MCF 10A (cell line): ENCODE data around the gene STARD8. TPM values are rescaled to one million over a fixed set of nuclear protein-coding genes. Genes with fewer than 3 reads are reported as not detected.

ENCODE experiments used
- BruUV-seq: library from RNA; stranded (reverse); fragments of 400-500 nt; replicated peaks from 2 replicates; lab custom pipeline; 2021; lab: Mats Ljungman, UMichigan
- CTCF ChIA-PET: fragments of 300-600 bp; sonication (Branson Sonifier 250); formaldehyde crosslinking; extraction: SDS; loops from one replicate; lab custom pipeline; 2021; ENCODE audit warnings: antibody characterized with exemption, inconsistent platforms; lab: Yijun Ruan, JAX
- POLR2A ChIA-PET: fragments of 300-600, 350-650 bp; sonication (Branson Sonifier 250); formaldehyde crosslinking; extraction: SDS; loops from one replicate; lab custom pipeline; 2020; ENCODE audit warnings: antibody characterized with exemption, inconsistent platforms; lab: Yijun Ruan, JAX
- DNase-seq: peaks from one replicate; pipeline ENCODE4 v3.0.0-alpha.2; 2018; ENCODE audit not compliant: unreplicated experiment
- H3K27ac Mint-ChIP-seq: one replicate; pipeline ENCODE4 v1.8.0; 2022; ENCODE audit warnings: mild to moderate bottlenecking, low read depth, mixed read lengths; ENCODE audit not compliant: unreplicated experiment
- H3K27me3 Mint-ChIP-seq: one replicate; pipeline ENCODE4 v1.8.0; 2022; ENCODE audit warnings: mixed read lengths; ENCODE audit not compliant: insufficient read depth, unreplicated experiment
- H3K36me3 Mint-ChIP-seq: one replicate; pipeline ENCODE4 v1.8.0; 2022; ENCODE audit warnings: mild to moderate bottlenecking, moderate library complexity, mixed read lengths; ENCODE audit not compliant: insufficient read depth, unreplicated experiment
- H3K4me1 Mint-ChIP-seq: one replicate; pipeline ENCODE4 v1.8.0; 2022; ENCODE audit warnings: mixed read lengths; ENCODE audit not compliant: insufficient read depth, unreplicated experiment
- H3K4me3 Mint-ChIP-seq: one replicate; pipeline ENCODE4 v1.8.0; 2022; ENCODE audit warnings: mild to moderate bottlenecking, moderate library complexity, mixed read lengths; ENCODE audit not compliant: unreplicated experiment
- H3K9me3 Mint-ChIP-seq: one replicate; pipeline ENCODE4 v1.8.0; 2022; ENCODE audit warnings: mixed read lengths; ENCODE audit not compliant: unreplicated experiment
- CTCF ChIP-seq: fragments of 200-600 bp; IDR thresholded peaks from one replicate; pipeline ENCODE4 v1.8.0; 2022; ENCODE audit warnings: antibody characterized with exemption, mild to moderate bottlenecking; ENCODE audit not compliant: unreplicated experiment
- intact Hi-C: fragments of 100-400 bp; cut with micrococcal nuclease; formaldehyde crosslinking; loops from 2 replicates; pipeline ENCODE4 v1.14.1; 2022
- total RNA-seq: library from RNA; stranded (reverse); gene quantifications from 2 replicates; pipeline ENCODE4 v1.2.3, GENCODE V29; 2022

STARD8 gene
- total RNA-seq, 1 experiment from 2014 or later, result 1.0 TPM

DNA sequence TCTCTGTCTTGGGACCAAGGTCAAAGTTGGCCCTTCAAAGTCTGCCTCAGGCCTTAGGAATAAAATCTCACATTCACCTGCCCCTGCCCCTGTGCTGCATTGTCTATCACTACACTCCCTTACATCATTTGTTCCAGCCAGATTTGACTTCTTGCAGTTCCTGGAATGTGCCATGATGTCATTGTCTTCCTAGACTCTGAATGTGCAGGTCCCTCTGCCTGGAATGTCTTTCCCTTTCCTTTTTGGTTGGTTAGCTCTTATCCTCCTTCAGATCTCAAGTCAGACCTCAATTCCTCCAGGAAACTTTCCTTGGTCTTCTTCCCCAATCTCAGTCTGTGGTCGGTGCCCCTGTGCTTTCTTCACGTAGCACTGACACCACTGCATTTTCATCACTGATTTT, 113.6 kb downstream of the STARD8 start:
- Mint-ChIP-seq H3K4me3 (no peak overlapping the region), H3K27me3 (peaks cover 67% of the 10 kb centered on the region), H3K9me3 (no peaks in the 10 kb centered on the region), H3K4me1 (no peaks in the 10 kb centered on the region), H3K27ac (no peak overlapping the region), H3K36me3 (no peaks in the 10 kb centered on the region)
- no peak for DNase-seq
- ChIA-PET POLR2A (no interaction called here), CTCF (no interaction called here)
- no TSS peak for BruUV-seq
- no peak for TF ChIP-seq CTCF
- intact Hi-C loops, result no loop called here

- POLR2A ChIA-PET, result interaction anchor here (0.6 kb wide), 1 partner anchor 1422 kb away, joined by 3 read pairs; no protein-coding TSS in a partner anchor
- no peaks in the 10 kb centered on the region for H3K9me3 Mint-ChIP-seq
- no peak overlapping the region for H3K4me3 Mint-ChIP-seq
- no peaks in the 10 kb centered on the region for H3K4me1 Mint-ChIP-seq
- no peak overlapping the region for H3K27ac Mint-ChIP-seq
- H3K36me3 Mint-ChIP-seq, result no peaks in the 10 kb centered on the region
- no peak for TF ChIP-seq CTCF
- BruUV-seq, result no TSS peak
- intact Hi-C loops, result no loop called here
- H3K27me3 Mint-ChIP-seq, result peaks cover 72% of the 10 kb centered on the region
- DNase-seq, result no peak
- CTCF ChIA-PET, result interaction anchor here (0.8 kb wide), 1 partner anchor 52 kb away, joined by 3 read pairs; no protein-coding TSS in a partner anchor
Observed at GRCh38 chrX:68762766-68763165, 115.3 kb downstream of the STARD8 start.

DNA sequence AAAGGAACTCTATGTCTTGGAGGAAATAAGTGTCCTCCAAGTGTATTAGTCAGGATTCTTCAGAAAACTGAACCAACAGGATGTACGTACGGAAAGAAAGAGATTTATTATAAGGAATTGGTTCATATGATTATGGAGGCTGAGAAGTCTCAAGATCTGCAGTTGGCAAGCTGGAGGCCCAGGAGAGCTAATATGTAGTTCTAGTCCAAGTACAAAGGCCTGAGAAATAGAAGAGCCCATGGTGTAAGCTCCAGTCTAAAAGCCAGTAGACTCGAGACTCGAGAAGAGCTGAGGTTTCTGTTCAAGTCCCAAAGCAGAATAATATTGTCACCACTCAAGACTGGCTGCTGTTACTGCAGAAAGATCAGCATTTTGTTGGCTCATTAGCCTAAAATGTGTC, 116.0 kb downstream of the STARD8 start:
- CTCF ChIA-PET, result no interaction called here
- no TSS peak for BruUV-seq

More for the DNA sequence above, 116.0 kb downstream of the STARD8 start:
- no peaks in the 10 kb centered on the region for H3K4me1 Mint-ChIP-seq
- H3K27me3 Mint-ChIP-seq, result peaks cover 79% of the 10 kb centered on the region
- no peaks in the 10 kb centered on the region for H3K36me3 Mint-ChIP-seq
- no peak for TF ChIP-seq CTCF
- no peak overlapping the region for H3K4me3 Mint-ChIP-seq
- POLR2A ChIA-PET, result interaction anchor here (0.6 kb wide), 1 partner anchor 449 kb away, joined by 3 read pairs; no protein-coding TSS in a partner anchor
- intact Hi-C loops, result no loop called here
- H3K9me3 Mint-ChIP-seq, result no peaks in the 10 kb centered on the region
- no peak overlapping the region for H3K27ac Mint-ChIP-seq
- no peak for DNase-seq

Other genes with a start within 250 kb of the STARD8 start
- 4.0 and 4.8 TPM in 2 replicates for gene OPHN1, start 214.2 kb upstream of the STARD8 start, total RNA-seq
- 44.6 and 55.4 TPM in 2 replicates for gene YIPF6, start 148.6 kb upstream of the STARD8 start, total RNA-seq
- 38.9 and 42.9 TPM in 2 replicates for gene EFNB1, start 181.4 kb downstream of the STARD8 start, total RNA-seq